SK-N-SH treated with all-trans-retinoic acid at 6 μM for 48 hours (cell line): ENCODE data around the gene MPPED1.

Experiments
- ATAC-seq: fragments of 200-7000 bp; cut with Tn5 transposase; 3 replicates; pipeline ENCODE4 v1.9.1; 2020; ENCODE audit warnings: mild to moderate bottlenecking, moderate library complexity
- ARNTL ChIP-seq: fragments of 450-650 bp; formaldehyde crosslinking; IDR thresholded peaks from 2 replicates; pipeline ENCODE4 v1.5.0; 2020; ENCODE audit warnings: low read depth, mild to moderate bottlenecking, moderate library complexity, borderline replicate concordance
- BACH2 ChIP-seq: fragments of 250-450 bp; sonication (Bioruptor Pico); IDR thresholded peaks from 2 replicates; pipeline ENCODE4 v1.9.0; 2021; ENCODE audit warnings: mild to moderate bottlenecking, borderline replicate concordance
- CREB5 ChIP-seq: fragments of 250-450 bp; sonication (Bioruptor Pico); IDR thresholded peaks from 2 replicates; pipeline ENCODE4 v1.5.1; 2020; ENCODE audit warnings: low read depth, mild to moderate bottlenecking, moderate library complexity
- CSDC2 ChIP-seq: fragments of 250-450 bp; sonication (Bioruptor Pico); IDR thresholded peaks from 2 replicates; pipeline ENCODE4 v1.5.0; 2020; ENCODE audit warnings: mild to moderate bottlenecking, moderate library complexity
- ESRRG ChIP-seq: fragments of 250-450 bp; sonication (Bioruptor Pico); IDR thresholded peaks from 2 replicates; pipeline ENCODE4 v1.6.1; 2021; ENCODE audit warnings: mild to moderate bottlenecking
- OSR1 ChIP-seq: fragments of 250-450 bp; sonication (Bioruptor Pico); IDR thresholded peaks from 2 replicates; pipeline ENCODE4 v1.8.0; 2022; ENCODE audit warnings: moderate library complexity, mild to moderate bottlenecking, inconsistent platforms
- PATZ1 ChIP-seq: fragments of 250-450 bp; sonication (Bioruptor Pico); IDR thresholded peaks from 2 replicates; pipeline ENCODE4 v1.8.0; 2020; ENCODE audit warnings: mild to moderate bottlenecking, moderate library complexity, borderline replicate concordance
- POU6F1 ChIP-seq: fragments of 250-450 bp; sonication (Bioruptor Pico); IDR thresholded peaks from 2 replicates; pipeline ENCODE4 v1.8.0; 2021; ENCODE audit warnings: low read depth, mild to moderate bottlenecking, moderate library complexity, borderline replicate concordance
- PPARA ChIP-seq: fragments of 250-450 bp; sonication (Bioruptor Pico); IDR thresholded peaks from 2 replicates; pipeline ENCODE4 v1.5.0; 2020; ENCODE audit warnings: mild to moderate bottlenecking, borderline replicate concordance
- RARB ChIP-seq: fragments of 250-450 bp; sonication (Bioruptor Pico); IDR thresholded peaks from 2 replicates; pipeline ENCODE4 v1.8.0; 2021; ENCODE audit warnings: mild to moderate bottlenecking, moderate library complexity
- SNAI2 ChIP-seq: fragments of 250-450 bp; sonication (Bioruptor Pico); IDR thresholded peaks from 2 replicates; pipeline ENCODE4 v1.5.0; 2020; ENCODE audit warnings: mild to moderate bottlenecking, moderate library complexity
- TCF4 ChIP-seq: fragments of 250-450 bp; sonication (Bioruptor Pico); IDR thresholded peaks from 2 replicates; pipeline ENCODE4 v1.8.0; 2021; ENCODE audit warnings: mild to moderate bottlenecking, moderate library complexity, borderline replicate concordance
- TOX ChIP-seq: fragments of 250-450 bp; sonication (Bioruptor Pico); IDR thresholded peaks from 2 replicates; pipeline ENCODE4 v1.8.0; 2021; ENCODE audit warnings: mild to moderate bottlenecking, moderate library complexity, borderline replicate concordance
- TSHZ2 ChIP-seq: fragments of 250-450 bp; sonication (Bioruptor Pico); IDR thresholded peaks from 2 replicates; pipeline ENCODE4 v1.5.0; 2020; ENCODE audit warnings: mild to moderate bottlenecking, moderate library complexity
- ZFP3 ChIP-seq: fragments of 250-450 bp; sonication (Bioruptor Pico); IDR thresholded peaks from 2 replicates; pipeline ENCODE4 v1.5.0; 2020; ENCODE audit warnings: mild to moderate bottlenecking, moderate library complexity
- ZFP30 ChIP-seq: fragments of 450-650 bp; formaldehyde crosslinking; IDR thresholded peaks from 2 replicates; pipeline ENCODE4 v1.5.0; 2022; ENCODE audit warnings: mild to moderate bottlenecking, moderate library complexity
- ZNF565 ChIP-seq: fragments of 450-650 bp; formaldehyde crosslinking; conservative IDR thresholded peaks from 2 replicates; pipeline ENCODE4 v1.5.0; 2020; ENCODE audit warnings: low read depth, mild to moderate bottlenecking, moderate library complexity
- ZNF8 ChIP-seq: fragments of 450-650 bp; formaldehyde crosslinking; IDR thresholded peaks from 2 replicates; pipeline ENCODE4 v1.5.0; 2020; ENCODE audit warnings: mild to moderate bottlenecking, moderate library complexity

MPPED1 gene

GRCh38 chr22:43471606-43472135 is 59.9 kb downstream of the MPPED1 start:
- ATAC-seq: no peak
- TF ChIP-seq OSR1 (CRISPR knock-in tag) (no peak), RARB (CRISPR knock-in tag) (no peak), CSDC2 (CRISPR knock-in tag) (no peak), TCF4 (CRISPR knock-in tag) (no peak), ESRRG (no peak)
- TF ChIP-seq, all 23 proteins: peak for 0

- no peak for TF ChIP-seq ZFP3 (CRISPR knock-in tag)
- TF ChIP-seq BACH2 (CRISPR knock-in tag): no peak
- TF ChIP-seq TSHZ2 (CRISPR knock-in tag): no peak
- TF ChIP-seq OSR1 (CRISPR knock-in tag): no peak
- TF ChIP-seq CSDC2 (CRISPR knock-in tag): no peak
- TF ChIP-seq TCF4 (CRISPR knock-in tag): no peak
- TF ChIP-seq POU6F1 (CRISPR knock-in tag): no peak
- TF ChIP-seq TOX (CRISPR knock-in tag): no peak
- TF ChIP-seq SNAI2: no peak
- no peak for TF ChIP-seq ZNF8
- no peak for TF ChIP-seq ZFP30
- no peak for ATAC-seq
Measured at GRCh38 chr22:43473031-43473430, 61.2 kb downstream of the MPPED1 start.

GRCh38 chr22:43473441-43473840 is 61.6 kb downstream of the MPPED1 start:
- no peak for ATAC-seq
- TF ChIP-seq PPARA (CRISPR knock-in tag) (no peak), RARB (CRISPR knock-in tag) (no peak), ZFP3 (CRISPR knock-in tag) (no peak), ZNF565 (CRISPR knock-in tag) (no peak), TCF4 (CRISPR knock-in tag) (no peak), ARNTL (CRISPR knock-in tag) (no peak), PATZ1 (CRISPR knock-in tag) (no peak), ZNF8 (no peak), CREB5 (CRISPR knock-in tag) (no peak), POU6F1 (CRISPR knock-in tag) (no peak)
